ENCODE data around the gene FAM83G. TPM values are rescaled to one million over a fixed set of nuclear protein-coding genes. Genes with fewer than 3 reads are reported as not detected.
"Not testable (repeated sequence)": the region's sequence is repeated elsewhere in the genome, so short reads cannot be mapped to it uniquely, and the experiment has no call there.

The FAM83G gene
- total and polyA plus RNA-seq, 2 experiments from 2014 or later, result 7.6 to 44.5 TPM

- TF ChIP-seq EZH2 (IDR thresholded peaks at IDR 0.05; ENCODE audit: low read depth, unreplicated experiment) (no peak), EZH2phosphoT487 (IDR thresholded peaks at IDR 0.05; ENCODE audit: unreplicated experiment) (no peak)
Observed at GRCh38 chr17:19021622-19022083, 17.1 kb upstream of the FAM83G start (continued).

GRCh38 chr17:19021011-19021621 lies 16.6 kb upstream of the FAM83G start:
- H3K4me3 Mint-ChIP-seq; H3F3A ChIP-seq (replicated peaks; ENCODE audit: low read depth); H3K27ac ChIP-seq (ENCODE audit: low read depth); H3K4me3 ChIP-seq; H3K4me1 Mint-ChIP-seq; ATAC-seq; H2AFZ ChIP-seq; H3K4me1 ChIP-seq (ENCODE audit: insufficient read depth); H3K9me2 ChIP-seq (ENCODE audit: insufficient read depth); H3K27me3 Mint-ChIP-seq (ENCODE audit: insufficient read depth, low read depth, poor library complexity); H3K27ac Mint-ChIP-seq; H3K27me3 ChIP-seq (ENCODE audit: insufficient read depth); DNase-seq (ENCODE audit: low spot score); H3K9me3 Mint-ChIP-seq; H3K36me3 Mint-ChIP-seq (ENCODE audit: low read depth); H4K20me1 ChIP-seq (replicated peaks; ENCODE audit: insufficient read depth); H3K36me3 ChIP-seq (ENCODE audit: insufficient read depth); H3K4me2 ChIP-seq; H3K79me2 ChIP-seq (replicated peaks; ENCODE audit: insufficient read depth): not testable (repeated sequence)

GRCh38 chr17:19020016-19020415 lies 15.5 kb upstream of the FAM83G start:
- peaks cover 7% of the 10 kb centered on the region for H3K27me3 Mint-ChIP-seq (ENCODE audit: insufficient read depth, low read depth, poor library complexity)
- H2AFZ ChIP-seq, result no peak overlapping the region
- H3K9me2 ChIP-seq (ENCODE audit: insufficient read depth), result no peaks in the 10 kb centered on the region
- H3K4me3 ChIP-seq, result no peak overlapping the region
- no peak overlapping the region for H3K27ac ChIP-seq (ENCODE audit: low read depth)
- no peak overlapping the region for H3K4me2 ChIP-seq
- H3K36me3 Mint-ChIP-seq (ENCODE audit: low read depth), result no peaks in the 10 kb centered on the region
- H3K27ac Mint-ChIP-seq, result no peak overlapping the region; the same call in 1 of the 2 replicates
- H3K27me3 ChIP-seq (ENCODE audit: insufficient read depth), result no peaks in the 10 kb centered on the region
- DNase-seq (ENCODE audit: low spot score) (no peak), ATAC-seq (no peak)
- H3F3A ChIP-seq (replicated peaks; ENCODE audit: low read depth), result no peaks in the 10 kb centered on the region
- no peaks in the 10 kb centered on the region for H4K20me1 ChIP-seq (replicated peaks; ENCODE audit: insufficient read depth)
- H3K4me3 Mint-ChIP-seq, result no peak overlapping the region
- H3K79me2 ChIP-seq (replicated peaks; ENCODE audit: insufficient read depth), result no peaks in the 10 kb centered on the region
- H3K36me3 ChIP-seq (ENCODE audit: insufficient read depth), result no peaks in the 10 kb centered on the region
- H3K9me3 Mint-ChIP-seq, result no peaks in the 10 kb centered on the region
- H3K4me1 ChIP-seq (ENCODE audit: insufficient read depth), result no peaks in the 10 kb centered on the region
- H3K4me1 Mint-ChIP-seq, result peaks cover 8% of the 10 kb centered on the region
- TF ChIP-seq ZNF331 (CRISPR knock-in tag; IDR thresholded peaks at IDR 0.05; ENCODE audit: low read depth), result no peak
- no peak for TF ChIP-seq CREB1 (CRISPR knock-in tag; IDR thresholded peaks at IDR 0.05; ENCODE audit: low read depth)
- no peak for TF ChIP-seq CTCF (conservative IDR thresholded peaks at IDR 0.05; ENCODE audit: low read depth in 2 of 2)
- TF ChIP-seq REST (IDR thresholded peaks at IDR 0.05; ENCODE audit: unreplicated experiment), result no peak
- no peak for TF ChIP-seq ZNF114 (CRISPR knock-in tag; IDR thresholded peaks at IDR 0.05)
- TF ChIP-seq ZNF462 (CRISPR knock-in tag; IDR thresholded peaks at IDR 0.05), result no peak
